Stimulated activated CD4-positive, alpha-beta T cell treated with anti-CD3 and anti-CD28 coated beads, TNF-alpha, amount 100 ng/mL, for 4 hours (primary cell): ENCODE results near the gene ZSCAN31.

Experiments used
- DNase-seq, 3 experiments: peaks; one replicate each; pipeline ENCODE4 v3.0.0-alpha.2; 2020; ENCODE audit warnings: low read depth in 3 of 3

ZSCAN31 gene

DNA sequence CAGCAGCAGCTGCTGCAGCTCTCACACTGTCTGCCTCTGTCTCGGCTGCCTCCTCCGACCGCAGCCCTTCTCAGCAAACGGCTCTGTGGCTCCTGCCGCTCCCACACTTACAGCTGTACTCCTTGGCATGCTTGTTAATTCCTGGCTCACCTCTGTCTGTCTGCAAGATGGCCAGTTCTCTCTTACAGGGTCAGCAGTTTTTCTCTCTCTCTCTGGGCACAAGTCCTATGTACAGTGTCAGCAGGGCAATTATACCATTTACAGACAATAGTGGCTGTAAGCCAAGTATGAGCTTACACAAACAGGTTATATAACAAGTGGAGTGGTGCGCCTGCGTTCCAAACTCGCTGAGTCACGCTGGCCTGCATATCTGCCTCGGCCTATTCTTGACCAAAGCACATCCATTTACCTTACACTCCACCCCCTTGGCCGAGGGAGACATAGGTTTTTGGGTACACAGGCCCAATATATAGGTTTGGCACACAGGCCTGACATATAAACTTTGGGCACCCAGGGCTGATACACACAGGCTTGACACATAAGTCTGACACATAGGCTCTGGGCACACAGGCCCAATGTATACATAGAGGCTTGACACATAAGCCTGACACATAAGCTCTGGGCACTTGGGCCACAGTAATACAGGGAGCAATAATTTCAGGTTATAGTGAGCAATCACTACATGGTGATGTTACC is 18.2 kb upstream of the ZSCAN31 start:
- DNase-seq, result no peak

DNA sequence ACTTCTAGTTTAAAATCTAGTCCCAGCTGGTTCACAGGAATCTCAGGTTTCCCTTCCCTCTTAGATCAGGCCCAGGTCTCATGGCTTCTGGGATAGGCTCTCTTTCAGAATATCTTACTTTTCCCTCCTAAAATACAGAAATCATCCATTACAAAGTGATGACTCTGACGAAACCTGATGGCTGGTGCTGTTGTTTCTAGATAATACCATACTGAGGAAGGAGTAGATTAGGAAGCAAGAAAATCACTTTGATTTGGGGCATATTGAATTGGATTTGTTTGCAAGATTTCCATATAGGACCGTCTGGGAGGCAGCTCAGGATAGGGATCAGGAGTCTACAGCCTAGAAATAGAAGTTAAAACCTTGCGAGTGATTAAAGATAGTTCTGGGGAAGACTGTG is 17.4 kb upstream of the ZSCAN31 start:
- DNase-seq, result no peak

DNA sequence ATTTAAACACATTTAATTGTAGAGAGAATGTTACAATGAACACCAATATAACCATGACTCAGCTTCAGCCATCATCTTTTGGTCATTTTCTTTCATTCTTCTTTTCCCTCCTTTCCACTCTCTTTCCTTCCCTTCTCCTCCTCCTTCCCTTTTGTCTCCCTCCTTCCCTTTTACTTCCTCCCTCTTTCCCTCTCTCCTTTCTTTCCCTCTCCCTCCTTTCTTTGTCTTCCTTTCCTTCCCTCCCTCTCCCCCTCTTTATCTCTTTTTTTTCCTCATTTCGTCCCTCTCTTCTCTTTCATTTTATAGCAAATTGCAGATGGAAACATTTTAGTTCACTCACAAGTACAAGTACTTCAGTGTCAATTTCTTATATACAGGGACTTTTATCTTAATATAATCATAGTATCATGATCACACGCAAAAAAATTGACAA is 15.6 kb upstream of the ZSCAN31 start:
- DNase-seq, result no peak

- DNase-seq, result no peak
These were observed 15.1 kb upstream of the ZSCAN31 start for GRCh38 chr6:28351087-28351486.

- DNase-seq, result peak; percentile 65 to 69 (median 65)
These were observed 14.2 kb upstream of the ZSCAN31 start, which contains the start of gene ZKSCAN3 for GRCh38 chr6:28349892-28350737. Gene ZKSCAN3 (plus strand): TSS chr6:28349947. CDS start chr6:28359587, 9,640 bp downstream.

DNA sequence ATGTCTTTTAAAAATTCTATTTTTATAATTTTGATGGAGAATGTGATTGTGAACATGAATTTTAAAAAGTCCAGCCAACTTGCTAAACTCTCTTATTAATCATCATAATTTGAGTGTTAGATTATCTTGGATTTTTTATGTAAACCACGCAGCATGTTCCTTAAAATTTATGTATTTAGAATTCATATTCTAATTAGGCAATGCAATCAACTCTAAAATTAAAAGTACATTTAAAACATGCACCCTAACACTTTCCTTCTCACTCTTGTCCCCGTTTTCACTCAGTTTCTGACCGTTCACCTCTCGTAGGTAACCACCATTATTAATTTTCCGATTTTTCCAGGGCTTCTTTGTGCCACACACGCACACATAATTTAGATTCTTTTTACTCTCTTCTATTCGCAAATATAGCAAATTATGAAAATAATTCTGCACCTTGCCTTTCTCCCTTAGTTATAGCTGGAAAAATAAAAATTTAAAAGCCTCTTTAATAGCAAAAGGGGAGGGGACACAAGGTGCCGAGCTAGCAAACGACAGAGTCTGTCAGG is 13.5 kb upstream of the ZSCAN31 start:
- DNase-seq, result no peak

GRCh38 chr6:28347119-28347518 is 11.2 kb upstream of the ZSCAN31 start:
- DNase-seq, result no peak

DNA sequence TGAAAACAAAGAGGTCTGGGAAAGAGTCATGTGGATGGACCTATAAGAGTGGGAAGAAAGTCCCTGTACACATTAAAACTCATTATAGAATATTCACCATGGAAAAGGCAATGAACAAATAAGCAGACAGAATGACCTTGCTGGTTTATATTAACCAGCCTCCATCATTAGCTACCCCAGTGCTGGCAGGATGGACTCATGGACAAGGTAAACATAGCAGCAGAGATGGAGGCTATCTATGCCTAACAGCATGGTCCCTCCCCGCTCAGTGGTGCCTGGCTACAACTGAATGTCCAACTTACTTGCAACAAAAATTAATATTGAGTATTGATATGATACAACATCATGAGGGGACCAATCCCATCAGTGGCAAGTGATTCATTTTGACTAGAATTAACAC is 9.3 kb upstream of the ZSCAN31 start:
- no peak for DNase-seq

DNA sequence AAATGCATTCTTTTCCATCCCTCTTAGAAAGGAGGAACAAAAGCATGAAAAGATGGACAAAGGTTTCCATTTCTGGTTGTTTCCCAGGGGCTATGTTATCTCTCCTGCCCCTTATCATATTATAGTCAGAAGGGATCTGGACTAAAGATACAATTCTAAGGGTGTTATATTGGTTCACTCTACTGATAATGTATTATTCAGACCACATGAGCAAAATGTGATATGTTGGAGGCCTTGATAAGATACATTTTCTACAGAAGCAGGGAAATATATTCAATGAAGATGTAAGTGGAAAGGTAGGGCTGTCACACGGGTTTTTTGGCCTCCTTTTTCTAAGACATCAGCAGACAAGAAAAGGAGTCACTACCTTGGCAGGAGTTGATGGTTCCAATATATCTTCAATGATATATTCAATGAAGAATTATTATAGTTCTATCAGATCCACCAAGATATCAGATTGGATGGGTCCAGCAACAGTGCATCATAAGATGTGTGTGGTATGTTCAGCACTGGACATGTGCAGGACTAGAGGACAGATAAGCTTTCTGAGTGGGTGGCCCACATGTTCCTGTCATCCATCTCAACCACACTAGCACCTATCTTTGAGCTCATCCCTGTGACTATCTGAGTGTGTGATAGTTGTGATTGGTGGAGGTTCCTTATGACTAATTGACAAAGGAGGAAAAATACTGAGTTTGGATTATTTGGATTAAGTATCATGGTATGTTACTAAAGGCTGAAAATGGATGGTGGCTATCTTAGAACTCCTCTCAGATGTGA is 8.1 kb upstream of the ZSCAN31 start:
- DNase-seq, result no peak

- no peak for DNase-seq
These were observed 4.6 kb upstream of the ZSCAN31 start for GRCh38 chr6:28340310-28341095.

DNA sequence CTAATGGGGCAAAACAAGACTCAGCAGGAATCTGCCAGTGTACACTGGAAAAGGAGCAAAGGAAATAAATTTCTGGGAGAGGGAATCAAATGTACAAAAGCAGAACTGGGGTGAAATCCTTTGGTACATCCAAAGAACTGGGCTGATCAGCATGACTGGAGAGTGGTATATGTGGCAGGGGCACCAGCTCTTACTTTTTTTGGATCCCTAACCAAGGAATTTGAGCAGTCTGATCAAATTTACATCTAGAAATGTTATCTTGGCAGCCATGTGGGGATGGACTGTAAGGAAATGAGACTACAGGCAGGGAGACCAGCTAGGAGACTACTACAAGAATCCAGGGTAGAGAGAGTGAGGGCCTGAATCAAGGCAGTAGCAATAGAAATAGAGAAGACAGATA is 1.2 kb upstream of the ZSCAN31 start:
- no peak for DNase-seq

DNA sequence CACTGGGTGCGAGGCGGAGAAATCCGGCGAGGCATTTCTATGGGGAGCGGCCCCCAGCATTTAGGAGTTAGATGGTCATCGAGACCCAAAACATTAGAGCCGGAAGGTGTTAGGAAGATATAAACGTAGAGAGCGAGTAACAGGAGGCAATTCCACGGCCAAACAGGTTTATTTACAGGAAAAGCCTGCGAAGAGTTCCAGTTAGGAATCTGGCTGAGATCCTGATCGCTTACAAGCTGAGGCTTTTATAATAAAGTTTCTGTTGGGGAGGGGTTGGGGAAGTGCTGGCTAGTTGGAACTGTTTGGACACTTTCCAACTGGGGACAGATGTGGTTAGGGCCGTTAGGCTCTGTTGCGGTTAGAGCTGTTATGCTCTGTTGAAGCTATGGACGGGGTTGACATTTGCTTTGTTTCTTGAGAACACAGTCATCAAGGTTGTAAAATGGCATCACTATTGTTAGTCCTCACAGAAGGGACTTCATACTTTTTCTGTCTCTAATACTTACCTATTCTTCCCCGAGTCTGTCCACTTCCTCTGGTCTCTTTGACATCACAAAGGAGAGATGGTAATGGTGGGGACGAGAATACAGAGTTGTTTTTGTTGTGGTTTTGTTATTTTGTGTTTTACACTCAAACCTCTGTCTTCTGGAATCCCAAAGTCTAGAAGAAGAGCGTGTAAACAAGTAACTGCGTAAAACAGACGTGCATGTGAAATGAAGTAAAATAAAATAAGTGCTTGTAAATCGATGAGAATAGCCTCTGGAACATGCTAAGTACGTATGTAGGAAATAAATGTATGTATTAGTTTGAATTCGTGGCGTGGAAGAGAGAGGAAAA is 554 bp upstream of the ZSCAN31 start:
- no peak for DNase-seq

DNA sequence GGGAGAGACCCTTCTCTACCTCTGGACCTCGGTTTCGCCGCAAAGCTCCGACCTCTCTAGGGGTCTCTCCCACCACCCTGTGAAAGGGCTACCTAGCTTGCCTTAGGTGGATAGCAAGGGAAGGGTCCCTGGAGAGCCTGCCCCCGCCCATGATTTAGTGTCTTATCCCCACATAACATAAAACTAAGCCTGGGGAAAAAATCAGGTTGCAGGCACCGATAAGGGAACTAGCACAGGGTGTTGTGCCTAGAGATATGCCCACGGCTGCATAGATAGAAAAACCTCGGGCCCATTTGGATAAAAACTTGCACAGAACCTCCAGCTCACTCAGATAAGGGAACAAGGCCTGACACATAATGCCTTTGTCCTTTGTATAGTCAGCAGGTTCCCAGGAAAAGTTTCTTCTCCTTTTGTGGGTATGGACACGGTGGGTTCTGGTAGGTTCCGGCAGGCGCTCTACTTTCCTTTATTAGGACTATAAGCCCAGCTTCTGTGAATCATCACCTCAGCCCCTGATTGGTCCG is 846 bp downstream of the ZSCAN31 start:
- DNase-seq, result no peak

DNA sequence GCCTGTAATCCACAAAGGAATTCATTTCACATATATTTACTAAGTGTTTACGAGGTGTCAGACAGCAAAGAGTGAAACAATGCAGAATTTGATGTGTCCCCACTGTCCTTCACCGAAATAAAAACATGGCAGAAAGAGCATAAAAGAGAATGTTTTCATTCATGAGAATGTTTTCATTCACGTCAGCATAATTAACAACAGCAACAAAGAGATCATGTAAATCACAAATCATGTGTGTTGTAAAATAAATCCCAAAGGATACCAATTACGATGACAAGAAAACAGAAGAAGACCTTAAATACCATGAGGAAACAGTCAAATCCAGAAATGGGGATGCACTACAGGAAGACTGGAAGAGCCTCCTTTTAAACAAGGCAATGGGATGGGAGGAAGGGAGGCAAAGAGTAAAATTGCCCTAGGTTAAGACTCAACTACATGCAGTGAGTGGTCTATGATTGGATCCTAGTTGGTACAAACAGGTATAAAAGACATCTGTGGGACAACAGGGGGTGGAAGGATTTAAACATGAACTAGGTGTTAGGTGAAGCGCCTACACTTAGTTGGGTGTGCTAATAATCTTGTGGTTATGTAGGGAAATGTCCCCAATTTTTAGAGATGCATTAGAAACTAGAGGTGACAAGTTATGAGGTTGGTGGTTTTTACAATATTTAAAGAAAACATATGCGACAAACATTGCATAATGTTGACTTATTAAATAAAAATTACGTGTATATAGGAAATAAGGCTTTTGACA is 1.5 kb downstream of the ZSCAN31 start:
- no peak for DNase-seq

DNA sequence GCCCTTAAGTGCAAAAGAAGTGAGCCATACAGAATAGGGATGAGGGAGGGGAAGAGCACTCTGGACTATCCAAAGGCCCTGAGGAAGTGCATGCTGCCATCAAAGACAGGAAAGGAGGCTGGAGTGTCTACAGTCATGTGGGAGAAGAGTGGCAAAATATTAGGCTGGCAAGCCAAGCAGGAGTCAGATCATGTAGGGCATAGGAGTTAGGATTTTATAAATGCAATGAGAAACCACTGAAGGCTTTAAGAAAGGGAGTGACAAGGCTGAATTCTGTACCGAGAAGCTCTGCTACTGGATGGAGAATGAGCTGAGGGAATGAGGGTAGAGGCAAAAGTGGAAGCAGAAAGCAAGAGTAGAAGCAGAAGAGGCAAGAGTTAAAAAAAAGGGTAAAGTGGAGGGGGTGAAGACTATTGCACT is 2.3 kb downstream of the ZSCAN31 start:
- no peak for DNase-seq

DNA sequence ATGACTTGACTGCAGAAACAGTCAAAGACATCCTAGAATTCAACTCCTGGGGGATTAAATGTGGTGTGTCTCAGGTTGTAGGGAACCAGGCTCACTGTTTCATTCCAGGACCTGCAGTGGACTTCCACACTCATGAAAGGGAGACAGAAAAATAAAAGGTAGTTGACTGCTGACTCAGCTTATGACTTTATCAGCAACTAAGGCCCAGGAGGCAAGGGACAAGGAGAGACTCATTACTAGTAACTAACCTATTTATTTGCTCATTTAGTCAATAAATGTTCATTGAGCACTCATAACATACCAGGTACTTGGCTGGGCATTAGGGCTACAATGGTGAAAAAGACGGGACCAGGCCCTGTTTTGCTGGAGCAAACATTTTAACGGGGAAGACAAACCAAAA is 2.9 kb downstream of the ZSCAN31 start:
- no peak for DNase-seq

GRCh38 chr6:28330041-28330440 is 5.9 kb downstream of the ZSCAN31 start:
- DNase-seq, result no peak

DNA sequence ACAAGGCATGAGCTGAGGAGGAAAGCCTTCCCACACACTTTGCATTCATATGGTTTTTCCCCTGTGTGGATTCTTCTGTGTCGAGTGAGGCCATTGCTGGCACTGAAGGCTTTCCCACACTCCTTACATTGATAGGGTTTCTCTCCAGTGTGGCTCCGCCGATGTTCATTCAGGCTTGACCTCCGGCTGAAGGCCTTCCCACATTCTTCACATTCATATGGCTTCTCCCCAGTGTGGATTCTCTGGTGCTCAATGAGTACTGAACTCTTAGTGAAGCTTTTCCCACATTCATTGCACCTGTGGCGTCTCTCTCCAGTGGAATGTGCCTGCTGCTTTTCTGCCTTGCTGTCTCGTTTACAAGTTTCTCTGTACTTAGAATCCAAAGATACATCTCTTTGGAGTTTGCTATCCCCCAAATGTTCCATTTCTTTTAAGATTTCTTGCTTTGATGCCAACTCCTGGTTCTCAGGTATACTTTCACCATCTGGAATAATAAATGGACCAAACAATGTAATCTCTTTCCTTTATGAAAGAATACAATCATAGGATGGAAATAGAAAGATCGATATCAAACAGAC is 9.5 kb downstream of the ZSCAN31 start:
- DNase-seq, result no peak
